KMS-11 (cell line): ENCODE data around the gene ABHD16B.

Source experiments
- H2AFZ ChIP-seq: fragments of 200-600 bp; sonication (generic); 2 replicates; pipeline ENCODE4 v1.6.1; 2016; ENCODE audit warnings: antibody characterized with exemption, mixed run types, low read depth
- H3K27ac ChIP-seq: fragments of 200-600 bp; sonication (generic); 2 replicates; pipeline ENCODE4 v1.6.1; 2016; ENCODE audit warnings: mild to moderate bottlenecking, mixed run types
- H3K27me3 ChIP-seq: fragments of 200-600 bp; sonication (generic); 2 replicates; pipeline ENCODE4 v1.6.1; 2017; ENCODE audit warnings: mild to moderate bottlenecking, low read depth, mixed run types, moderate library complexity; ENCODE audit not compliant: insufficient read depth
- H3K36me3 ChIP-seq: fragments of 200-600 bp; sonication (generic); 2 replicates; pipeline ENCODE4 v1.6.1; 2017; ENCODE audit warnings: mild to moderate bottlenecking, mixed run types; ENCODE audit not compliant: insufficient read depth
- H3K4me1 ChIP-seq: fragments of 200-600 bp; sonication (generic); 2 replicates; pipeline ENCODE4 v1.6.1; 2016; ENCODE audit warnings: mild to moderate bottlenecking, low read depth, mixed run types; ENCODE audit not compliant: poor library complexity, severe bottlenecking
- H3K4me2 ChIP-seq: fragments of 200-600 bp; sonication (generic); 2 replicates; pipeline ENCODE4 v1.7.0; 2016; ENCODE audit warnings: mild to moderate bottlenecking, mixed run types
- H3K4me3 ChIP-seq: fragments of 200-600 bp; sonication (generic); IDR thresholded peaks from 2 replicates; pipeline ENCODE4 v1.6.1; 2017; ENCODE audit warnings: low read depth, low read length, mixed read lengths; ENCODE audit not compliant: insufficient read depth
- H3K79me2 ChIP-seq: fragments of 200-600 bp; sonication (generic); 2 replicates; pipeline ENCODE4 v1.6.1; 2016; ENCODE audit warnings: low read depth, mixed run types; ENCODE audit not compliant: insufficient read depth
- H3K9ac ChIP-seq: fragments of 200-600 bp; sonication (generic); 2 replicates; pipeline ENCODE4 v1.6.1; 2016; ENCODE audit warnings: mild to moderate bottlenecking, mixed run types
- H4K20me1 ChIP-seq: fragments of 200-600 bp; sonication (generic); 2 replicates; pipeline ENCODE4 v1.6.1; 2016; ENCODE audit warnings: mild to moderate bottlenecking, mixed run types; ENCODE audit not compliant: insufficient read depth
- CTCF ChIP-seq: fragments of 200-600 bp; sonication (generic); conservative IDR thresholded peaks from 2 replicates; pipeline ENCODE4 v1.6.1; 2017; ENCODE audit warnings: low read depth, mild to moderate bottlenecking, antibody characterized with exemption, low read length, moderate library complexity, mixed read lengths

ABHD16B gene

GRCh38 chr20:63829945-63830835 lies 31.1 kb upstream of the ABHD16B start:
- no peaks in the 10 kb centered on the region for H4K20me1 ChIP-seq
- H3K9ac ChIP-seq, result no peak overlapping the region
- no peak overlapping the region for H2AFZ ChIP-seq

GRCh38 chr20:63830841-63831588 lies 30.3 kb upstream of the ABHD16B start, which contains the start of gene ZBTB46:
Gene ZBTB46 (minus strand): TSS chr20:63831264. CDS start chr20:63790757, 40,507 bp downstream.
- Histone ChIP-seq H3K9ac (no peak within 1 kb of the TSS), H4K20me1 (no peaks in the 10 kb centered on the region), H3K79me2 (no peaks in the 10 kb centered on the region), H3K36me3 (no peaks in the 10 kb centered on the region), H3K27me3 (peaks cover 50% of the 10 kb centered on the region), H3K4me1 (no peaks in the 10 kb centered on the region), H3K4me2 (no peak within 1 kb of the TSS), H2AFZ (no peak within 1 kb of the TSS), H3K4me3 (no peak within 1 kb of the TSS), H3K27ac (no peak within 1 kb of the TSS)
- TF ChIP-seq CTCF, result no peak

More at GRCh38 chr20:63829945-63830835, 31.1 kb upstream of the ABHD16B start:
- no peaks in the 10 kb centered on the region for H3K79me2 ChIP-seq
- H3K4me3 ChIP-seq, result no peak overlapping the region
- H3K36me3 ChIP-seq, result no peaks in the 10 kb centered on the region
- no peak overlapping the region for H3K27ac ChIP-seq
- TF ChIP-seq CTCF, result no peak
- no peak overlapping the region for H3K4me2 ChIP-seq
- peaks cover 57% of the 10 kb centered on the region for H3K27me3 ChIP-seq
- H3K4me1 ChIP-seq, result no peaks in the 10 kb centered on the region

- no peak for TF ChIP-seq CTCF
- Histone ChIP-seq H3K27me3 (peaks cover 44% of the 10 kb centered on the region), H2AFZ (no peak overlapping the region), H3K4me2 (no peak overlapping the region), H3K4me1 (no peaks in the 10 kb centered on the region), H3K36me3 (no peaks in the 10 kb centered on the region), H3K79me2 (no peaks in the 10 kb centered on the region), H3K4me3 (no peak overlapping the region), H3K9ac (no peak overlapping the region), H3K27ac (no peak overlapping the region), H4K20me1 (no peaks in the 10 kb centered on the region)
Observed at GRCh38 chr20:63831646-63831992, 29.7 kb upstream of the ABHD16B start.

DNA sequence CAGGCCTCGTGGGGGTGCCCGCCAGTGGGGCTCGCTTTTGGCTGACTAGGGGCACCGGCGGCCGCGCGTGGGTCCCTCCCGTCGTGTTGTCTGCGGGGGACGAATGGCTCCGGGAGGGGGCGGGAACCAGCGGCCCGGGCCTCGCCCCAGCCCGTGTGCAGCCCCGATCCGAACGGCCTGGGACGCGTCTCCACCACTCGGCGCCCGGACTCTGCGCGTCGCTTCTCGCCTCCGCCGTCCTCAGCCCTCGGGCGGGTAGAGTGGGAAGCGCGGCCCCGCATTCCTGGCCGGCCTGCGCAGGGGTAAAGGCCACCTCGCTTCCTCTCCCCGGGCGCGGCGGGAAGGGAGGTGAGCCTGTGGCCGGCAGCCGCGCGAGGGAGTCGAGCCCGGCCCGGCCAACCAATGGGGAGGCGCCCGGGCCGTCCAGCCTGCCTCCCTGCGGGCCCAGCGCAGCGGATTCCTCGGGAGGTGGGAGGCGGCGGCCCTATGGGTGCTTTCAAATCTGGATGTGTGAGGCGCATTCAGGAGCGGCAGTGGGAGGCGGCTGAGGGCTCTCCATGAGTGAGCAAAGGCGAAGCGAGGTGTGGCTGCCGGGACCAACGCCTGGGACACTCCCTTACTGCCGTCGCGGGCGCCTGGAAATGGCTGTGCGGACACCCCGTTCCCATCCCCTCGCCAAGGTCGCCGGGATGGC lies 29.2 kb upstream of the ABHD16B start:
- H2AFZ ChIP-seq, result no peak overlapping the region

More for the DNA sequence above, 29.2 kb upstream of the ABHD16B start:
- H3K4me1 ChIP-seq, result no peaks in the 10 kb centered on the region
- no peaks in the 10 kb centered on the region for H3K79me2 ChIP-seq
- peaks cover 39% of the 10 kb centered on the region for H3K27me3 ChIP-seq
- H3K4me3 ChIP-seq, result no peak overlapping the region
- no peak overlapping the region for H3K27ac ChIP-seq
- H4K20me1 ChIP-seq, result no peaks in the 10 kb centered on the region
- H3K9ac ChIP-seq, result no peak overlapping the region
- H3K36me3 ChIP-seq, result no peaks in the 10 kb centered on the region
- no peak overlapping the region for H3K4me2 ChIP-seq
- no peak for TF ChIP-seq CTCF
